ENCODE results near the gene INPP5K. TPM values are rescaled to one million over a fixed set of nuclear protein-coding genes. Genes with fewer than 3 reads are reported as not detected.

The INPP5K gene
- total and polyA plus RNA-seq, 2 donors: 29.7 to 37.2 TPM

DNA sequence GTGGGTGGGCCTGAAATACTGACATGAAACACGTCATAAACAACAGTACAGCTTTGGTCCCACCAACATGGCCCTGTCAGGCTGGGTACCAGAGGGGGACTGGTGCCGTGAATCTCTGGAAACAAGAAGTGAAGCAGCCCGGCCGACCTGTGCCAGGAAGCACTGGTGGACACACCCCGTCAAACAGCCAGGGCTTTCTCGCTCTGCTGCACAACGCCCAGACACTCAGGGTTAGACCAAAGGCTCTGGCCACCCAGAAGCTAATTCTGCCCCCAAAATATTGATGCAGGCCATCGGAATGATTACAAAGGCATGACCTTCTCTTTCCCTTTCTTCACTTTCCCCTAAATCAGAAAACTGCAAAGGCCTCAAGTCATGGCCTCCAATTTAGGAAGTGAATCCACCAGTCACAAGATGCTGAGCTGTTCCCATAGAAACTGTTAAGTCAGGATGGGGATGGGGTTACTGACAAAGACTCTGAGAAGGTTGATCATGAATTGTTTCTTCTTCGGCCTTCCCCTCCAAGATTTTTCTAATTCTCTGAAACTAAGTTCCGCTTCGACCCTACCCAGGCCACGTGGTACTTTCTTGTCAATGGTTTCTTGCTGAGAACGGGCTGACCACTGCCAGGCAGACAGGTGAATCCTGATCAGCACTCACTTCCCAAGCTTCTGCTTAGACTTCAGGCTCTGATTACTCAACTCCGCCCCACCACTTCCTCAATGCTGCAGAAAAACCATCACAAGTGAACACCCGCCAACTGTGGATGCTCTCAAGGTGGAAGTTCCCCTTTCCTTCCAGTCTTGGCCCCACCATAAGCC, 39.4 kb upstream of the INPP5K start:
- Histone ChIP-seq H3K4me1 (ENCODE audit: insufficient read depth) (no peaks in the 10 kb centered on the region), H3K36me3 (ENCODE audit: insufficient read depth) (no peaks in the 10 kb centered on the region)
- WGBS: 73% methylated on average over 15 of the region's 15 CpGs

GRCh38 chr17:1554751-1555540, 38.5 kb upstream of the INPP5K start:
- no peaks in the 10 kb centered on the region for H3K36me3 ChIP-seq (ENCODE audit: insufficient read depth)
- no peaks in the 10 kb centered on the region for H3K4me1 ChIP-seq (ENCODE audit: insufficient read depth)
- DNase-seq (ENCODE audit: extremely low spot score): no peak
- WGBS: 65% methylated on average over 9 of the region's 9 CpGs
- H3K27ac ChIP-seq (ENCODE audit: low read depth): no peak overlapping the region
- H3K4me3 ChIP-seq (ENCODE audit: low read depth, low read length): no peak overlapping the region

More for the DNA sequence above, 39.4 kb upstream of the INPP5K start:
- DNase-seq (ENCODE audit: extremely low spot score): no peak
- Histone ChIP-seq H3K4me3 (ENCODE audit: low read depth, low read length) (no peak overlapping the region), H3K27ac (ENCODE audit: low read depth) (no peak overlapping the region)

DNA sequence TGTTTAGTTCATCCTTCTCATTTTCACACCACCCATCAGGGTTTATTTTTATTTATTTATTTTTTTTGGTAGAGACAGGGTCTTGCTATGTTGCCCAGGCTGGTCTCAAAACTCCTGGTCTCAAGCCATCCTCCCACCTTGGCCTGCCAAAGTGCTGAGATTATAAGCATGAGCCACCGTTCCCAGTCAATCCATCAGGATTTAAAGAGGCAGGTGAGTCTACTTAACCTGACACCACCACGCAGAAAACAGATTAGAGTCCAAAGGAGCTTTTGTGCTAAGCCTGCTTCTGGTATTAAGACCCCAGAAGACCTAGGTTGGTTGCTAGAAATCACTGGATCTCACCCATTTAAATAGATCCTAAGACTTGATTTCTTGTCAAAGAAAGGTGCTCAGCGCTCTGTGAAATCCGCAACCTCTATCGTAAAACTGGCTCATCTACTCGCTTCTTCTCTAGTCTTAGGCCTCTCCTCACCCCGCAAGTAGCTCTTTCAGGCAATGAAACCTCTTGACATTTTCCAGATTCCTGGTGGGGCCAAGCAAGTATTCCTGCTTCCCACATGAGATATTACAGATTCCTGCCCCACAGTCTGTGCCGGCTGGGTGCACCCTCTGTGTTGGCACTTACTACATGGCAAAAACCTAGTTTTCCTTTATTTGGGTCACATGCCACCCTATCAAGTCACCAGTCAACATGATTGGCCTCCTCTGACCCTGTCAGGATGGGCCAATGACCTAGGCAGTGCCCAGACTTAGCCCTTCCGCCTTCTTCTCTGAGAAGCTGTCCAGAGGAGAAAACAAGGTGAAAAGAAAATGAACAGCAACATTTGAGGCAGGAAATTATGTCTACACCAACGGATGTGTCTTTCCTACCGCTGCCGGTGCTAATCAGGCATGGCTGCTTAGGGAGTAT, 37.2 kb upstream of the INPP5K start:
- Histone ChIP-seq H3K36me3 (ENCODE audit: insufficient read depth) (no peaks in the 10 kb centered on the region), H3K27ac (ENCODE audit: low read depth) (no peak overlapping the region), H3K4me1 (ENCODE audit: insufficient read depth) (no peaks in the 10 kb centered on the region), H3K4me3 (ENCODE audit: low read depth, low read length) (no peak overlapping the region)
- DNase-seq (ENCODE audit: extremely low spot score): no peak
- WGBS: 88% methylated on average over 12 of the region's 12 CpGs

- WGBS: 87% methylated on average over 11 of the region's 11 CpGs
- H3K36me3 ChIP-seq (ENCODE audit: insufficient read depth): no peaks in the 10 kb centered on the region
- no peaks in the 10 kb centered on the region for H3K4me1 ChIP-seq (ENCODE audit: insufficient read depth)
- H3K27ac ChIP-seq (ENCODE audit: low read depth): no peak overlapping the region
- H3K4me3 ChIP-seq (ENCODE audit: low read depth, low read length): no peak overlapping the region
- no peak for DNase-seq (ENCODE audit: extremely low spot score)
These were observed 36.5 kb upstream of the INPP5K start for GRCh38 chr17:1552932-1553331.

- no peaks in the 10 kb centered on the region for H3K36me3 ChIP-seq (ENCODE audit: insufficient read depth)
- WGBS: 93% methylated on average over 12 of the region's 12 CpGs
- no peak for DNase-seq (ENCODE audit: extremely low spot score)
- no peaks in the 10 kb centered on the region for H3K4me1 ChIP-seq (ENCODE audit: insufficient read depth)
- no peak overlapping the region for H3K27ac ChIP-seq (ENCODE audit: low read depth)
- H3K4me3 ChIP-seq (ENCODE audit: low read depth, low read length): no peak overlapping the region
These were observed 35.3 kb upstream of the INPP5K start for GRCh38 chr17:1551741-1552140.

DNA sequence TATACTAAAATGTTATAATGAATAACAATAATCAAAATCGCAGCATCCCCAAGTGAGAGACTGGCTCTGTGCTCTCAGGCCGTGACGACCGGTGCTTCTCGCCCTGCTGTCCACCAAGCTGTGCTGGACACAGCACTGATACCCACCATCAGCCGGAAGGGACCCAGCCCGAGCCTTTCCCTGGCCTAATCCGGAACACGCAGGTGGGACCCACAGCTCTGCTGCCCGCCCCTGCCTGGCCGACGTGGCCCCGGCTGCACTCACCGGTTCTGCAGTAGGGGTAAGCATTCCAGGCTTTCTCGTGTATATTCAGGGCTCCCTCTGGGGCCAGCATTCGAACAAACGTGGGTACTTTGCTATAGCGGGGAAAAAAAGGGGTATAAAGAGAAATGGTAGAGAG, 31.6 kb upstream of the INPP5K start:
- no peaks in the 10 kb centered on the region for H3K4me1 ChIP-seq (ENCODE audit: insufficient read depth)
- H3K4me3 ChIP-seq (ENCODE audit: low read depth, low read length): no peak overlapping the region
- DNase-seq (ENCODE audit: extremely low spot score): no peak
- WGBS: 93% methylated on average over 18 of the region's 18 CpGs
- no peaks in the 10 kb centered on the region for H3K36me3 ChIP-seq (ENCODE audit: insufficient read depth)
- no peak overlapping the region for H3K27ac ChIP-seq (ENCODE audit: low read depth)

GRCh38 chr17:1546292-1546922, 30.0 kb upstream of the INPP5K start:
- H3K36me3 ChIP-seq (ENCODE audit: insufficient read depth): no peaks in the 10 kb centered on the region

DNA sequence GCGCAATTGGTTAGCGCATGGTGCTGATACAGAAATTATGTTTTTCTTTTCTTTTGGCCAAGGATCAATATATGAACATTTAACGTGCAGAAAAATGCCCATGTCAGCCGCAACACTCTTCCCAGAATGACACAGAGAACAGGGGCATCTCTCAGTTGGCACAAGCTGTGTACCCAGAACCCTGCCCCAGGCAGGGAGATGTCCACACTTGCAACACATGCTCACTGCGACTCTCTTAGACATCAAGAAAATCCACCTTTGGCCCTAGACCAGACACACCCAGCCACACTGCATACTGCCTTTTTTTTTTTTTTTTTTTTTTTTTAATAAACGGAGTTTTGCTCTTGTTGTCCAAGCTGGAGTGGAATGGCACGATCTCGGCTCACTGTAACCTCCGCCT, 29.2 kb upstream of the INPP5K start:
- DNase-seq (ENCODE audit: extremely low spot score): no peak
- Histone ChIP-seq H3K27ac (ENCODE audit: low read depth) (no peak overlapping the region), H3K4me1 (ENCODE audit: insufficient read depth) (no peaks in the 10 kb centered on the region), H3K36me3 (ENCODE audit: insufficient read depth) (no peaks in the 10 kb centered on the region), H3K4me3 (ENCODE audit: low read depth, low read length) (no peak overlapping the region)
- WGBS: 86% methylated on average over 9 of the region's 9 CpGs

More at GRCh38 chr17:1546292-1546922, 30.0 kb upstream of the INPP5K start:
- H3K4me3 ChIP-seq (ENCODE audit: low read depth, low read length): no peak overlapping the region
- no peak for DNase-seq (ENCODE audit: extremely low spot score)
- H3K4me1 ChIP-seq (ENCODE audit: insufficient read depth): no peaks in the 10 kb centered on the region
- H3K27ac ChIP-seq (ENCODE audit: low read depth): no peak overlapping the region
- 96% methylated on average over 6 of the region's 6 CpGs for WGBS

- peaks cover 2% of the 10 kb centered on the region for H3K36me3 ChIP-seq (ENCODE audit: insufficient read depth)
- no peak overlapping the region for H3K4me3 ChIP-seq (ENCODE audit: low read depth, low read length)
- DNase-seq (ENCODE audit: extremely low spot score): no peak
- H3K27ac ChIP-seq (ENCODE audit: low read depth): no peak overlapping the region
- H3K4me1 ChIP-seq (ENCODE audit: insufficient read depth): no peaks in the 10 kb centered on the region
- WGBS: 79% methylated on average over 8 of the region's 8 CpGs
These were observed 25.9 kb upstream of the INPP5K start for GRCh38 chr17:1542316-1542715.

- H3K4me1 ChIP-seq (ENCODE audit: insufficient read depth): no peaks in the 10 kb centered on the region
- H3K4me3 ChIP-seq (ENCODE audit: low read depth, low read length): no peak overlapping the region
- H3K36me3 ChIP-seq (ENCODE audit: insufficient read depth): peaks cover 2% of the 10 kb centered on the region
- no peak for DNase-seq (ENCODE audit: extremely low spot score)
- 92% methylated on average over 4 of the region's 4 CpGs for WGBS
- H3K27ac ChIP-seq (ENCODE audit: low read depth): no peak overlapping the region
These were observed 25.0 kb upstream of the INPP5K start for GRCh38 chr17:1541367-1541904.

- no peak overlapping the region for H3K27ac ChIP-seq (ENCODE audit: low read depth)
- no peaks in the 10 kb centered on the region for H3K4me1 ChIP-seq (ENCODE audit: insufficient read depth)
- DNase-seq (ENCODE audit: extremely low spot score): no peak
- 90% methylated on average over 15 of the region's 15 CpGs for WGBS
- no peak overlapping the region for H3K4me3 ChIP-seq (ENCODE audit: low read depth, low read length)
- H3K36me3 ChIP-seq (ENCODE audit: insufficient read depth): peaks cover 2% of the 10 kb centered on the region
These were observed 23.4 kb upstream of the INPP5K start for GRCh38 chr17:1539811-1540210.

DNA sequence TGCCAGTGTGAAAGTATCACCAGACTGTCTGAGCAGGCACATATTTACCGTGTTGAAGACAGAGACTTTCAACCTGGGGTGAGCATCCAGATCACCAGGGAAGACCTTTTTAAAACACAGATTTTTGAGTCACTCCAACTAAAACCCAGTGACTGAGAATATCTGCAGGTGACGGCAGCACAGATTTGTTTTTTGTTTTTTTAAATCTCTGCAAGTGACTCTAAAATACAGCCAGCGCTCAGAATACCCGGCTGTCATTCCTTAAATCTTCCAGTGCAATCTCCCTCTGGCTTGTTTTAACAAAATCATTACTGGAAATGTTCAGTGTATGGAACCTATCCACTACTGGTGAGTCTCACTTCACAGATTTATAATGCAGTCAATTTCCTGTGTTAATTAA, 19.3 kb upstream of the INPP5K start:
- peaks cover 2% of the 10 kb centered on the region for H3K36me3 ChIP-seq (ENCODE audit: insufficient read depth)
- 67% methylated on average over 4 of the region's 4 CpGs for WGBS

More for the DNA sequence above, 19.3 kb upstream of the INPP5K start:
- H3K4me1 ChIP-seq (ENCODE audit: insufficient read depth): no peaks in the 10 kb centered on the region
- H3K4me3 ChIP-seq (ENCODE audit: low read depth, low read length): no peak overlapping the region
- DNase-seq (ENCODE audit: extremely low spot score): no peak
- no peak overlapping the region for H3K27ac ChIP-seq (ENCODE audit: low read depth)

Data from urinary bladder (tissue), 4 donors.